IMR-90 (cell line): ENCODE data around the gene ADM5. TPM values are rescaled to one million over a fixed set of nuclear protein-coding genes. Genes with fewer than 3 reads are reported as not detected.

ENCODE experiments used
- ATAC-seq: fragments of 200-7000 bp; cut with Tn5 transposase; 2 replicates; pipeline ENCODE4 v1.9.1; 2020; ENCODE audit warnings: low read depth, mild to moderate bottlenecking, moderate library complexity
- BruUV-seq: library from RNA; stranded (reverse); fragments of 400-500 nt; replicated peaks from 2 replicates; lab custom pipeline; 2021; lab: Mats Ljungman, UMichigan
- CTCF ChIA-PET: fragments of 300-600 bp; formaldehyde crosslinking; extraction: SDS; loops from one replicate; lab custom pipeline; 2021; ENCODE audit warnings: antibody characterized with exemption; lab: Yijun Ruan, JAX
- POLR2A ChIA-PET: fragments of 300-600 bp; sonication (Branson Sonifier 250); formaldehyde crosslinking; loops from one replicate; lab custom pipeline; 2022; ENCODE audit warnings: antibody characterized with exemption; ENCODE audit not compliant: unreplicated experiment; lab: Charles Lee
- DNase-seq: peaks from one replicate; pipeline ENCODE4 v3.0.0; 2013
- H2AFZ ChIP-seq: replicated peaks from 2 replicates; pipeline ENCODE3; 2013; ENCODE audit warnings: low read length, mild to moderate bottlenecking; ENCODE audit not compliant: poor library complexity
- H2AK5ac ChIP-seq: 2 replicates; pipeline ENCODE4 v1.6.1; 2013; ENCODE audit warnings: low read depth, low read length, inconsistent platforms
- H2AK9ac ChIP-seq: replicated peaks from 2 replicates; pipeline ENCODE3; 2013; ENCODE audit warnings: mild to moderate bottlenecking, low read depth, low read length, moderate library complexity; ENCODE audit not compliant: poor library complexity
- H2BK120ac ChIP-seq: 2 replicates; pipeline ENCODE4 v1.6.1; 2013; ENCODE audit warnings: low read depth, low read length, inconsistent platforms
- H2BK15ac ChIP-seq: 3 replicates; pipeline ENCODE4 v1.6.1; 2013; ENCODE audit warnings: low read depth, low read length, inconsistent platforms
- H2BK20ac ChIP-seq: 2 replicates; pipeline ENCODE4 v1.6.1; 2013; ENCODE audit warnings: low read depth, mild to moderate bottlenecking, inconsistent platforms, low read length, moderate library complexity
- H2BK5ac ChIP-seq: 2 replicates; pipeline ENCODE4 v1.6.1; 2013; ENCODE audit warnings: mild to moderate bottlenecking, low read depth, low read length, inconsistent platforms; ENCODE audit not compliant: poor library complexity, severe bottlenecking
- H3K14ac ChIP-seq: replicated peaks from 2 replicates; pipeline ENCODE4 v1.6.1; 2013; ENCODE audit warnings: low read depth, low read length, inconsistent platforms
- H3K18ac ChIP-seq: 2 replicates; pipeline ENCODE4 v1.6.1; 2013; ENCODE audit warnings: low read depth, low read length, control low read depth
- H3K23ac ChIP-seq: 2 replicates; pipeline ENCODE4 v1.6.1; 2013; ENCODE audit warnings: low read depth, low read length, inconsistent platforms
- H3K27ac ChIP-seq: 2 replicates; pipeline ENCODE4 v1.5.1; 2013; ENCODE audit warnings: mild to moderate bottlenecking, control low read depth, low read length; ENCODE audit not compliant: insufficient read depth
- H3K27me3 ChIP-seq: 2 replicates; pipeline ENCODE4 v1.6.1; 2013; ENCODE audit warnings: low read length; ENCODE audit not compliant: control insufficient read depth, insufficient read depth
- H3K36me3 ChIP-seq: 2 replicates; pipeline ENCODE4 v1.6.1; 2013; ENCODE audit warnings: low read length, mixed read lengths; ENCODE audit not compliant: control insufficient read depth, insufficient read depth
- H3K4ac ChIP-seq: 2 replicates; pipeline ENCODE4 v1.6.1; 2013; ENCODE audit warnings: low read depth, low read length, inconsistent platforms
- H3K4me1 ChIP-seq: 2 replicates; pipeline ENCODE4 v1.6.1; 2013; ENCODE audit warnings: low read length, mixed read lengths; ENCODE audit not compliant: control insufficient read depth, insufficient read depth
- H3K4me2 ChIP-seq: 2 replicates; pipeline ENCODE4 v1.6.1; 2013; ENCODE audit warnings: low read depth, mild to moderate bottlenecking, control low read depth, low read length, moderate library complexity
- H3K4me3 ChIP-seq: 2 replicates; pipeline ENCODE4 v1.5.1; 2013; ENCODE audit warnings: low read depth, mild to moderate bottlenecking, control low read depth, low read length, moderate library complexity; ENCODE audit not compliant: insufficient read depth
- H3K56ac ChIP-seq: 2 replicates; pipeline ENCODE4 v1.6.1; 2013; ENCODE audit warnings: low read length, inconsistent platforms; ENCODE audit not compliant: insufficient read depth; ENCODE audit errors: extremely low read depth
- H3K79me1 ChIP-seq, 2 experiments: 2 replicates each; pipeline ENCODE4 v1.6.1; 2013; ENCODE audit warnings: low read length in 2 of 2, inconsistent platforms in 1 of 2, low read depth in 1 of 2
- H3K9ac ChIP-seq: 2 replicates; pipeline ENCODE4 v1.6.1; 2013; ENCODE audit warnings: low read depth, low read length, control low read depth
- H3K9me1 ChIP-seq: 2 replicates; pipeline ENCODE4 v1.6.1; 2013; ENCODE audit warnings: low read length, inconsistent platforms; ENCODE audit not compliant: insufficient read depth
- H3K9me3 ChIP-seq: 2 replicates; pipeline ENCODE4 v1.6.1; 2013; ENCODE audit warnings: low read length; ENCODE audit not compliant: control insufficient read depth, insufficient read depth
- H4K20me1 ChIP-seq: 2 replicates; pipeline ENCODE4 v1.6.1; 2013; ENCODE audit warnings: low read length, inconsistent platforms; ENCODE audit not compliant: insufficient read depth
- H4K5ac ChIP-seq: 2 replicates; pipeline ENCODE4 v1.6.1; 2013; ENCODE audit warnings: mild to moderate bottlenecking, low read depth, low read length, control low read depth
- H4K8ac ChIP-seq, 2 experiments: 2 replicates each; pipeline ENCODE4 v1.6.1; 2013; ENCODE audit warnings: low read depth in 2 of 2, low read length in 2 of 2, control low read depth in 1 of 2, inconsistent platforms in 1 of 2
- H4K91ac ChIP-seq: 2 replicates; pipeline ENCODE4 v1.6.1; 2013; ENCODE audit warnings: low read depth, low read length, inconsistent platforms; ENCODE audit not compliant: insufficient read depth
- BHLHE40 ChIP-seq: fragments of 150-350 bp; IDR thresholded peaks from 2 replicates; pipeline ENCODE4 v1.6.1; 2016; ENCODE audit warnings: mild to moderate bottlenecking, low read depth, low read length
- CEBPB ChIP-seq: IDR thresholded peaks from 2 replicates; pipeline ENCODE4 v1.6.1; 2012; ENCODE audit warnings: low read depth, low read length, improper control_type of control experiment
- CHD1 ChIP-seq: IDR thresholded peaks from 2 replicates; pipeline ENCODE4 v1.6.1; 2012; ENCODE audit warnings: low read depth, low read length, improper control_type of control experiment
- CTCF ChIP-seq: conservative IDR thresholded peaks from 2 replicates; pipeline ENCODE4 v1.5.1; 2012; ENCODE audit warnings: mild to moderate bottlenecking, low read depth, low read length, improper control_type of control experiment
- ELK1 ChIP-seq: fragments of 150-350 bp; IDR thresholded peaks from 2 replicates; pipeline ENCODE4 v1.6.1; 2016; ENCODE audit warnings: low read depth, mild to moderate bottlenecking, low read length, moderate library complexity, borderline replicate concordance
- FOS ChIP-seq: fragments of 150-350 bp; IDR thresholded peaks from 2 replicates; pipeline ENCODE4 v1.6.1; 2016; ENCODE audit warnings: low read depth, low read length
- MAFK ChIP-seq: IDR thresholded peaks from 2 replicates; pipeline ENCODE4 v1.6.1; 2012; ENCODE audit warnings: low read depth, low read length, improper control_type of control experiment
- MAZ ChIP-seq: IDR thresholded peaks from 2 replicates; pipeline ENCODE4 v1.6.1; 2012; ENCODE audit warnings: low read depth, mild to moderate bottlenecking, low read length, improper control_type of control experiment, moderate library complexity, borderline replicate concordance
- NFE2L2 ChIP-seq: fragments of 150-350 bp; IDR thresholded peaks from 2 replicates; pipeline ENCODE4 v1.6.1; 2016; ENCODE audit warnings: low read depth, mild to moderate bottlenecking, low read length
- POLR2A ChIP-seq: IDR thresholded peaks from 2 replicates; pipeline ENCODE4 v1.6.1; 2012; ENCODE audit warnings: mild to moderate bottlenecking, low read depth, low read length
- RCOR1 ChIP-seq: IDR thresholded peaks from 2 replicates; pipeline ENCODE4 v1.6.1; 2012; ENCODE audit warnings: mild to moderate bottlenecking, low read length, improper control_type of control experiment; ENCODE audit not compliant: insufficient replicate concordance
- RFX5 ChIP-seq: IDR thresholded peaks from 2 replicates; pipeline ENCODE4 v1.8.0; 2012; ENCODE audit warnings: low read depth, mild to moderate bottlenecking, low read length, moderate library complexity
- SMC3 ChIP-seq: fragments of 150-350 bp; IDR thresholded peaks from 2 replicates; pipeline ENCODE4 v1.6.1; 2016; ENCODE audit warnings: low read depth, mild to moderate bottlenecking, antibody characterized with exemption, low read length, moderate library complexity
- USF2 ChIP-seq: fragments of 150-350 bp; IDR thresholded peaks from 2 replicates; pipeline ENCODE4 v1.6.1; 2017; ENCODE audit warnings: mild to moderate bottlenecking, antibody characterized with exemption, low read length, low read depth
- WGBS, 2 experiments: methylation state at CpG; one replicate each; pipeline versions ENCODE4 v1.1.5 to v1.1.7; 2013; ENCODE audit warnings: missing lambda C conversion rate in 2 of 2; ENCODE audit not compliant: insufficient read length in 1 of 2; ENCODE audit errors: extremely low coverage in 2 of 2; 5-methylcytosine and 5-hydroxymethylcytosine counted together
- dilution Hi-C: fragments of 300-500 bp; cut with HindIII; formaldehyde crosslinking; loops from one replicate; pipeline ENCODE4 v1.14.3; 2018; ENCODE audit warnings: low sequenced_read_pairs; ENCODE audit not compliant: unreplicated experiment
- in situ Hi-C: fragments of 300-500 bp; cut with MboI; formaldehyde crosslinking; loops from 3 replicates; pipeline ENCODE4 v1.14.3; 2019; ENCODE audit warnings: low sequenced_read_pairs, inconsistent platforms, mixed read lengths
- intact Hi-C: fragments of 100-400 bp; cut with micrococcal nuclease; formaldehyde crosslinking; loops from 2 replicates; pipeline ENCODE4 v1.10.0; 2022
- polyA plus RNA-seq, 3 experiments: library from polyadenylated mRNA; depleted of rRNA; stranded (reverse); fragments of >200 nt; gene quantifications; 2 replicates each; pipeline ENCODE4 v1.2.3, GENCODE V29; 2012; ENCODE audit warnings: low replicate concordance in 1 of 3
- total RNA-seq: library from RNA; depleted of rRNA; stranded (reverse); fragments of >200 nt; gene quantifications from 2 replicates; pipeline ENCODE4 v1.2.3, GENCODE V29; 2012

ADM5 gene
- total and polyA plus RNA-seq, 2 of the 4 experiments (the other 2 are of a cell fraction): 0.18 to 0.99 TPM

- Histone ChIP-seq H3K36me3 (peaks cover 10% of the 10 kb centered on the region), H4K8ac (no peak overlapping the region), H3K14ac (no peak overlapping the region), H3K9me3 (no peaks in the 10 kb centered on the region), H3K27me3 (no peaks in the 10 kb centered on the region), H3K4me3 (no peak overlapping the region), H2AK9ac (no peak overlapping the region), H3K4ac (no peak overlapping the region), H2BK15ac (no peak overlapping the region), H2AFZ (peak overlapping the region; percentile 18), H3K4me2 (no peak overlapping the region), H4K20me1 (no peaks in the 10 kb centered on the region), H3K9me1 (peaks cover 10% of the 10 kb centered on the region; the same call in 1 of the 2 replicates), H2AK5ac (0 out of 2 replicates have a peak overlapping the region, but pooled peaks have one; percentile 5), H3K9ac (no peak overlapping the region), H3K4me1 (no peaks in the 10 kb centered on the region), H4K91ac (no peak overlapping the region), H3K27ac (no peak overlapping the region), H2BK20ac (no peak overlapping the region), H3K23ac (no peak overlapping the region), H3K18ac (no peak overlapping the region), H2BK5ac (no peak overlapping the region), H4K5ac (no peak overlapping the region), H3K79me1 (no peaks in the 10 kb centered on the region; a peak in 1 of 4 replicates), H2BK120ac (no peak overlapping the region), H3K56ac (no peak overlapping the region; the same call in 1 of the 2 replicates)
- DNase-seq: no peak
- in situ Hi-C loops: no loop called here
- no peak for ATAC-seq
- no TSS peak for BruUV-seq
- POLR2A ChIA-PET: no interaction called here
- CTCF ChIA-PET: interaction anchor here (0.6 kb wide), 1 partner anchor 13 kb away, joined by 4 read pairs; no protein-coding TSS in a partner anchor
- TF ChIP-seq NFE2L2 (no peak), SMC3 (no peak), ELK1 (no peak), RCOR1 (no peak), MAFK (no peak), MAZ (no peak), CTCF (no peak), RFX5 (no peak), POLR2A (no peak), CHD1 (no peak), FOS (no peak), USF2 (no peak), BHLHE40 (no peak), CEBPB (no peak)
- dilution Hi-C loops: no loop called here
- intact Hi-C loops: loop anchor here (10.0 kb wide), 1 partner anchor 99 kb away; the partner anchor contains the start of genes FUZ and MED25
- WGBS, 2 experiments: 57% methylated on average over 1 of the region's 3 CpGs; no CpG with 5 or more reads in 1 of the 2 experiments
Observed at GRCh38 chr19:49716154-49716553, 26.8 kb downstream of the ADM5 start.
